ENCODE results near the gene SERP2. TPM values are rescaled to one million over a fixed set of nuclear protein-coding genes. Genes with fewer than 3 reads are reported as not detected.

Gene SERP2
- total and polyA plus RNA-seq, 10 of the 15 experiments (the other 5 are each of a cell fraction or from before 2014, with no cell fraction given): not detected

GRCh38 chr13:44354884-44355283, 18.7 kb upstream of the SERP2 start:
- CTCF ChIA-PET: interaction anchor here (0.8 kb wide), 1 partner anchor 9 kb away, joined by 3 read pairs; no protein-coding TSS in a partner anchor

More at GRCh38 chr13:44354884-44355283, 18.7 kb upstream of the SERP2 start:
- Histone ChIP-seq H4K20me1 (ENCODE audit: control insufficient read depth, insufficient read depth) (no peaks in the 10 kb centered on the region), H3K27me3 (replicated peaks in 1 of 2; ENCODE audit: control insufficient read depth in 2 of 2, insufficient read depth in 2 of 2, low read length in 1 of 2) (no peaks in the 10 kb centered on the region), H3K36me3 (ENCODE audit: control insufficient read depth in 2 of 2, insufficient read depth in 2 of 2, low read length in 1 of 2) (no peaks in the 10 kb centered on the region), H3K4me3 (no peak overlapping the region), H3K9me3 (replicated peaks; ENCODE audit: control insufficient read depth, insufficient read depth, low read length) (no peaks in the 10 kb centered on the region), H3K4me2 (ENCODE audit: control insufficient read depth, insufficient read depth) (no peak overlapping the region), H3K79me2 (ENCODE audit: control insufficient read depth, insufficient read depth, low read length) (no peaks in the 10 kb centered on the region), H3K4me1 (ENCODE audit: control insufficient read depth, insufficient read depth, low read length) (no peaks in the 10 kb centered on the region), H3K9ac (ENCODE audit: control insufficient read depth, insufficient read depth, low read length) (no peak overlapping the region), H2AFZ (ENCODE audit: control insufficient read depth, low read depth, low read length) (no peak overlapping the region), H3K27ac (ENCODE audit: control insufficient read depth, insufficient read depth) (no peak overlapping the region)
- intact Hi-C loops (cut with micrococcal nuclease; ENCODE audit: unreplicated experiment) (no loop called here), in situ Hi-C loops (cut with MboI) (no loop called here)
- BruUV-seq (replicated peaks): no TSS peak
- DNase-seq (ENCODE audit: low read depth, low spot score) (no peak), ATAC-seq (no peak), FAIRE-seq (no peak)
- TF ChIP-seq BCL11A (IDR thresholded peaks at IDR 0.05; ENCODE audit: low read depth, low read length) (no peak), RBBP5 (conservative IDR thresholded peaks at IDR 0.05) (no peak), PML (IDR thresholded peaks at IDR 0.05; ENCODE audit: low read length) (no peak), RUNX3 (IDR thresholded peaks at IDR 0.05; ENCODE audit: low read length) (no peak), SRF (IDR thresholded peaks at IDR 0.05; ENCODE audit: low read depth in 2 of 2, low read length in 2 of 2) (no peak), TCF3 (IDR thresholded peaks at IDR 0.05; ENCODE audit: borderline replicate concordance, insufficient read depth, low read depth, low read length) (no peak), SMAD1 (IDR thresholded peaks at IDR 0.05; ENCODE audit: low read depth, partially characterized antibody) (no peak), RB1 (IDR thresholded peaks at IDR 0.05; ENCODE audit: borderline replicate concordance) (no peak), MTA3 (IDR thresholded peaks at IDR 0.05; ENCODE audit: borderline replicate concordance, low read length) (no peak), HDAC6 (IDR thresholded peaks at IDR 0.05; ENCODE audit: unreplicated experiment) (no peak), NR2C2 (IDR thresholded peaks at IDR 0.05; ENCODE audit: borderline replicate concordance, control insufficient read depth, insufficient read length, low read depth) (no peak), TCF12 (IDR thresholded peaks at IDR 0.05; ENCODE audit: low read depth, low read length) (no peak)
- TF ChIP-seq, protein P1, sequence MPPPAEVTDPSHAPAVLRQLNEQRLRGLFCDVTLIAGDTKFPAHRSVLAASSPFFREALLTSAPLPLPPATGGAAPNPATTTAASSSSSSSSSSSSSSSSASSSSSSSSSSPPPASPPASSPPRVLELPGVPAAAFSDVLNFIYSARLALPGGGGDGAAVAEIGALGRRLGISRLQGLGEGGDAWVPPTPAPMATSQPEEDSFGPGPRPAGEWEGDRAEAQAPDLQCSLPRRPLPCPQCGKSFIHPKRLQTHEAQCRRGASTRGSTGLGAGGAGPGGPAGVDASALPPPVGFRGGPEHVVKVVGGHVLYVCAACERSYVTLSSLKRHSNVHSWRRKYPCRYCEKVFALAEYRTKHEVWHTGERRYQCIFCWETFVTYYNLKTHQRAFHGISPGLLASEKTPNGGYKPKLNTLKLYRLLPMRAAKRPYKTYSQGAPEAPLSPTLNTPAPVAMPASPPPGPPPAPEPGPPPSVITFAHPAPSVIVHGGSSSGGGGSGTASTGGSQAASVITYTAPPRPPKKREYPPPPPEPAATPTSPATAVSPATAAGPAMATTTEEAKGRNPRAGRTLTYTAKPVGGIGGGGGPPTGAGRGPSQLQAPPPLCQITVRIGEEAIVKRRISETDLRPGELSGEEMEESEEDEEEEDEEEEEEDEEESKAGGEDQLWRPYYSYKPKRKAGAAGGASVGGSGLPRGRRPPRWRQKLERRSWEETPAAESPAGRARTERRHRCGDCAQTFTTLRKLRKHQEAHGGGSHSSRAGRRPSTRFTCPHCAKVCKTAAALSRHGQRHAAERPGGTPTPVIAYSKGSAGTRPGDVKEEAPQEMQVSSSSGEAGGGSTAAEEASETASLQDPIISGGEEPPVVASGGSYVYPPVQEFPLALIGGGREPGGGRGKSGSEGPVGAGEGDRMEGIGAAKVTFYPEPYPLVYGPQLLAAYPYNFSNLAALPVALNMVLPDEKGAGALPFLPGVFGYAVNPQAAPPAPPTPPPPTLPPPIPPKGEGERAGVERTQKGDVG (CRISPR knock-in tag; IDR thresholded peaks at IDR 0.05): no peak
- TF ChIP-seq, protein P2, sequence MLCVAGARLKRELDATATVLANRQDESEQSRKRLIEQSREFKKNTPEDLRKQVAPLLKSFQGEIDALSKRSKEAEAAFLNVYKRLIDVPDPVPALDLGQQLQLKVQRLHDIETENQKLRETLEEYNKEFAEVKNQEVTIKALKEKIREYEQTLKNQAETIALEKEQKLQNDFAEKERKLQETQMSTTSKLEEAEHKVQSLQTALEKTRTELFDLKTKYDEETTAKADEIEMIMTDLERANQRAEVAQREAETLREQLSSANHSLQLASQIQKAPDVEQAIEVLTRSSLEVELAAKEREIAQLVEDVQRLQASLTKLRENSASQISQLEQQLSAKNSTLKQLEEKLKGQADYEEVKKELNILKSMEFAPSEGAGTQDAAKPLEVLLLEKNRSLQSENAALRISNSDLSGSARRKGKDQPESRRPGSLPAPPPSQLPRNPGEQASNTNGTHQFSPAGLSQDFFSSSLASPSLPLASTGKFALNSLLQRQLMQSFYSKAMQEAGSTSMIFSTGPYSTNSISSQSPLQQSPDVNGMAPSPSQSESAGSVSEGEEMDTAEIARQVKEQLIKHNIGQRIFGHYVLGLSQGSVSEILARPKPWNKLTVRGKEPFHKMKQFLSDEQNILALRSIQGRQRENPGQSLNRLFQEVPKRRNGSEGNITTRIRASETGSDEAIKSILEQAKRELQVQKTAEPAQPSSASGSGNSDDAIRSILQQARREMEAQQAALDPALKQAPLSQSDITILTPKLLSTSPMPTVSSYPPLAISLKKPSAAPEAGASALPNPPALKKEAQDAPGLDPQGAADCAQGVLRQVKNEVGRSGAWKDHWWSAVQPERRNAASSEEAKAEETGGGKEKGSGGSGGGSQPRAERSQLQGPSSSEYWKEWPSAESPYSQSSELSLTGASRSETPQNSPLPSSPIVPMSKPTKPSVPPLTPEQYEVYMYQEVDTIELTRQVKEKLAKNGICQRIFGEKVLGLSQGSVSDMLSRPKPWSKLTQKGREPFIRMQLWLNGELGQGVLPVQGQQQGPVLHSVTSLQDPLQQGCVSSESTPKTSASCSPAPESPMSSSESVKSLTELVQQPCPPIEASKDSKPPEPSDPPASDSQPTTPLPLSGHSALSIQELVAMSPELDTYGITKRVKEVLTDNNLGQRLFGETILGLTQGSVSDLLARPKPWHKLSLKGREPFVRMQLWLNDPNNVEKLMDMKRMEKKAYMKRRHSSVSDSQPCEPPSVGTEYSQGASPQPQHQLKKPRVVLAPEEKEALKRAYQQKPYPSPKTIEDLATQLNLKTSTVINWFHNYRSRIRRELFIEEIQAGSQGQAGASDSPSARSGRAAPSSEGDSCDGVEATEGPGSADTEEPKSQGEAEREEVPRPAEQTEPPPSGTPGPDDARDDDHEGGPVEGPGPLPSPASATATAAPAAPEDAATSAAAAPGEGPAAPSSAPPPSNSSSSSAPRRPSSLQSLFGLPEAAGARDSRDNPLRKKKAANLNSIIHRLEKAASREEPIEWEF (IDR thresholded peaks at IDR 0.05; ENCODE audit: insufficient replicate concordance, low read depth, low read length): no peak
- TF ChIP-seq, protein P3, sequence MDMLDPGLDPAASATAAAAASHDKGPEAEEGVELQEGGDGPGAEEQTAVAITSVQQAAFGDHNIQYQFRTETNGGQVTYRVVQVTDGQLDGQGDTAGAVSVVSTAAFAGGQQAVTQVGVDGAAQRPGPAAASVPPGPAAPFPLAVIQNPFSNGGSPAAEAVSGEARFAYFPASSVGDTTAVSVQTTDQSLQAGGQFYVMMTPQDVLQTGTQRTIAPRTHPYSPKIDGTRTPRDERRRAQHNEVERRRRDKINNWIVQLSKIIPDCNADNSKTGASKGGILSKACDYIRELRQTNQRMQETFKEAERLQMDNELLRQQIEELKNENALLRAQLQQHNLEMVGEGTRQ (IDR thresholded peaks at IDR 0.05; ENCODE audit: borderline replicate concordance, low read depth, low read length): no peak
- RAD21 ChIA-PET (ENCODE audit: unreplicated experiment): interaction anchor here (0.6 kb wide), 1 partner anchor 189 kb away, joined by 3 read pairs; no protein-coding TSS in a partner anchor
- 49% methylated on average over 3 of the region's 3 CpGs for WGBS (ENCODE audit: insufficient coverage, insufficient replicate concordance, low lambda C conversion rate, missing lambda C conversion rate)
- SMC1A ChIA-PET (ENCODE audit: uncharacterized antibody, unreplicated experiment): no interaction called here
- POLR2A ChIA-PET: no interaction called here

Measured in GM12878 (cell line).